H1 (cell line): Measurements from ENCODE around the gene CYTH1. TPM values are rescaled to one million over a fixed set of nuclear protein-coding genes. Genes with fewer than 3 reads are reported as not detected.

ENCODE experiments used
- CTCF ChIA-PET: fragments of 300-600 bp; sonication (Branson Sonifier 250); formaldehyde crosslinking; loops from one replicate; lab custom pipeline; 2021; ENCODE audit not compliant: partially characterized antibody; lab: Charles Lee
- POLR2A ChIA-PET: fragments of 300-600 bp; sonication (Branson Sonifier 250); formaldehyde crosslinking; loops from one replicate; lab custom pipeline; 2021; ENCODE audit warnings: inconsistent platforms; ENCODE audit not compliant: partially characterized antibody; lab: Charles Lee
- DNase-seq, 2 experiments: peaks; one replicate each; pipeline versions ENCODE4 v3.0.0 to v3.0.0-alpha.2; 2010 to 2022; ENCODE audit warnings: low spot score in 2 of 2, low read depth in 1 of 2, mixed read lengths in 1 of 2
- FAIRE-seq: peaks from 2 replicates; lab custom pipeline; 2011; peaks lifted over from hg19 to GRCh38; lab: Jason Lieb, UNC
- H2AFZ ChIP-seq: 2 replicates; pipeline ENCODE4 v1.8.1; 2012; ENCODE audit warnings: low read length, inconsistent platforms
- H2AK5ac ChIP-seq: 2 replicates; pipeline ENCODE4 v1.6.1; 2013; ENCODE audit warnings: low read depth, low read length
- H2BK120ac ChIP-seq: replicated peaks from 2 replicates; pipeline ENCODE3; 2013; ENCODE audit warnings: low read depth, low read length, inconsistent platforms
- H2BK12ac ChIP-seq: 2 replicates; pipeline ENCODE4 v1.6.1; 2013; ENCODE audit warnings: low read depth, low read length
- H2BK15ac ChIP-seq: 2 replicates; pipeline ENCODE4 v1.6.1; 2013; ENCODE audit warnings: low read length
- H2BK20ac ChIP-seq: 2 replicates; pipeline ENCODE4 v1.6.1; 2013; ENCODE audit warnings: low read length
- H2BK5ac ChIP-seq: 2 replicates; pipeline ENCODE4 v1.6.1; 2013; ENCODE audit warnings: low read depth, low read length
- H3K14ac ChIP-seq: 2 replicates; pipeline ENCODE4 v1.6.1; 2013; ENCODE audit warnings: inconsistent platforms; ENCODE audit not compliant: insufficient read length
- H3K18ac ChIP-seq: 2 replicates; pipeline ENCODE4 v1.6.1; 2013; ENCODE audit warnings: low read length; ENCODE audit errors: extremely low read depth
- H3K23ac ChIP-seq: 2 replicates; pipeline ENCODE4 v1.6.1; 2013; ENCODE audit warnings: inconsistent platforms; ENCODE audit not compliant: insufficient read length
- H3K23me2 ChIP-seq: 2 replicates; pipeline ENCODE4 v1.6.1; 2013; ENCODE audit warnings: low read depth, low read length
- H3K27ac ChIP-seq: 2 replicates; pipeline ENCODE4 v1.6.1; 2011; ENCODE audit warnings: low read depth, low read length, inconsistent platforms
- H3K27me3 ChIP-seq, 4 experiments: replicated peaks in 1 of 4; 1 replicate in 1 of 4; 2 replicates in 3 of 4; pipeline versions ENCODE4 v1.6.1 to v1.8.1; 2011 to 2013; ENCODE audit warnings: low read length in 3 of 4, mild to moderate bottlenecking in 3 of 4, inconsistent platforms in 2 of 4, mixed read lengths in 2 of 4, moderate library complexity in 1 of 4; ENCODE audit not compliant: control insufficient read depth in 3 of 4, insufficient read depth in 3 of 4; ENCODE audit errors: extremely low read depth in 1 of 4
- H3K36me3 ChIP-seq, 4 experiments: 2 replicates each; pipeline versions ENCODE4 v1.6.1 to v1.8.1; 2011 to 2013; ENCODE audit warnings: mild to moderate bottlenecking in 4 of 4, low read length in 3 of 4, moderate library complexity in 2 of 4, control low read depth in 1 of 4, inconsistent platforms in 1 of 4; ENCODE audit not compliant: insufficient read depth in 4 of 4, control insufficient read depth in 2 of 4
- H3K4ac ChIP-seq: replicated peaks from 2 replicates; pipeline ENCODE3; 2013; ENCODE audit warnings: low read length, low read depth, mixed read lengths, inconsistent platforms; ENCODE audit not compliant: insufficient read length
- H3K4me1 ChIP-seq, 4 experiments: replicated peaks in 1 of 4; 1 replicate in 1 of 4; 2 replicates in 3 of 4; pipeline versions ENCODE4 v1.6.1 to v1.8.1; 2011 to 2013; ENCODE audit warnings: low read length in 3 of 4, inconsistent platforms in 2 of 4, mixed read lengths in 1 of 4; ENCODE audit not compliant: insufficient read depth in 4 of 4, control insufficient read depth in 3 of 4
- H3K4me2 ChIP-seq, 2 experiments: 2 replicates each; pipeline versions ENCODE4 v1.6.1 to v1.8.1; 2011 to 2013; ENCODE audit warnings: low read depth in 2 of 2, low read length in 2 of 2, control low read depth in 1 of 2, inconsistent platforms in 1 of 2, mild to moderate bottlenecking in 1 of 2; ENCODE audit not compliant: insufficient read depth in 1 of 2
- H3K4me3 ChIP-seq, 4 experiments: fragments of 200-600, 300-600 bp in 1 of 4; sonication (generic), shearing (Covaris generic), sonication (Bioruptor Twin) in 1 of 4; 2 replicates each; pipeline versions ENCODE4 v1.5.1 to v1.8.1; 2011 to 2016; ENCODE audit warnings: low read length in 4 of 4, low read depth in 3 of 4, control low read depth in 2 of 4, inconsistent platforms in 2 of 4, mild to moderate bottlenecking in 2 of 4, mixed read lengths in 1 of 4, moderate library complexity in 1 of 4; ENCODE audit not compliant: insufficient read depth in 2 of 4; ENCODE audit errors: extremely low read depth in 1 of 4
- H3K56ac ChIP-seq: replicated peaks from 2 replicates; pipeline ENCODE3; 2013; ENCODE audit warnings: low read depth, mild to moderate bottlenecking, mixed read lengths, low read length, inconsistent platforms; ENCODE audit not compliant: insufficient read length
- H3K79me1 ChIP-seq: 2 replicates; pipeline ENCODE4 v1.6.1; 2013; ENCODE audit warnings: low read depth, low read length, control low read depth
- H3K79me2 ChIP-seq, 2 experiments: 2 replicates each; pipeline versions ENCODE4 v1.6.1 to v1.8.1; 2012 to 2013; ENCODE audit warnings: low read length in 2 of 2, mild to moderate bottlenecking in 2 of 2, inconsistent platforms in 1 of 2; ENCODE audit not compliant: insufficient read depth in 2 of 2, control insufficient read depth in 1 of 2
- H3K9ac ChIP-seq, 4 experiments: replicated peaks in 1 of 4; 1 replicate in 1 of 4; 2 replicates in 3 of 4; pipeline versions ENCODE4 v1.6.1 to v1.8.1; 2011 to 2013; ENCODE audit warnings: low read depth in 3 of 4, low read length in 3 of 4, control low read depth in 2 of 4, mild to moderate bottlenecking in 2 of 4, moderate library complexity in 2 of 4, inconsistent platforms in 1 of 4; ENCODE audit errors: extremely low read depth in 1 of 4
- H3K9me3 ChIP-seq, 2 experiments: 2 replicates each; pipeline versions ENCODE4 v1.6.1 to v1.8.1; 2012 to 2013; ENCODE audit warnings: mild to moderate bottlenecking in 2 of 2, moderate library complexity in 2 of 2, control low read depth in 1 of 2, inconsistent platforms in 1 of 2, low read depth in 1 of 2, low read length in 1 of 2, mixed read lengths in 1 of 2; ENCODE audit not compliant: insufficient read depth in 2 of 2
- H4K20me1 ChIP-seq, 2 experiments: replicated peaks in 1 of 2; 2 replicates each; pipeline versions ENCODE3 to v1.8.1; 2011 to 2013; ENCODE audit warnings: inconsistent platforms in 2 of 2, low read length in 2 of 2, mild to moderate bottlenecking in 1 of 2; ENCODE audit not compliant: insufficient read depth in 2 of 2, control insufficient read depth in 1 of 2
- H4K5ac ChIP-seq: 2 replicates; pipeline ENCODE4 v1.6.1; 2013; ENCODE audit warnings: low read length, low read depth, mixed read lengths, inconsistent platforms; ENCODE audit not compliant: insufficient read length
- H4K8ac ChIP-seq: 2 replicates; pipeline ENCODE4 v1.8.0; 2013; ENCODE audit warnings: mild to moderate bottlenecking, moderate library complexity, low read length, inconsistent platforms; ENCODE audit not compliant: insufficient read depth; ENCODE audit errors: extremely low read depth
- H4K91ac ChIP-seq: replicated peaks from 2 replicates; pipeline ENCODE3; 2013; ENCODE audit warnings: low read length, mixed read lengths, inconsistent platforms; ENCODE audit not compliant: insufficient read length
- CBX8 ChIP-seq: fragments of 300-800, 300-1000 bp; sonication (generic); IDR thresholded peaks from 2 replicates; pipeline ENCODE4 v1.7.1; 2016; ENCODE audit warnings: low read depth, low read length, borderline replicate concordance
- CTBP2 ChIP-seq: IDR thresholded peaks from 2 replicates; pipeline ENCODE4 v1.7.0; 2011; ENCODE audit warnings: borderline replicate concordance, mild to moderate bottlenecking, moderate library complexity, mixed read lengths, low read length; ENCODE audit not compliant: insufficient read depth, insufficient read length
- EGR1 ChIP-seq: IDR thresholded peaks from 2 replicates; pipeline ENCODE4 v1.6.1; 2011; ENCODE audit warnings: low read depth, low read length, borderline replicate concordance
- FOSL1 ChIP-seq: IDR thresholded peaks from 2 replicates; pipeline ENCODE4 v1.6.1; 2011; ENCODE audit warnings: mild to moderate bottlenecking, low read depth, low read length, moderate library complexity; ENCODE audit not compliant: insufficient read depth
- HDAC2 ChIP-seq, 2 experiments: fragments of 300-600 bp in 1 of 2; sonication (generic) in 1 of 2; IDR thresholded peaks; 2 replicates each; pipeline ENCODE4 v1.6.1; 2011 to 2012; ENCODE audit warnings: low read depth in 2 of 2, low read length in 2 of 2, mild to moderate bottlenecking in 2 of 2, moderate library complexity in 2 of 2, borderline replicate concordance in 1 of 2, inconsistent platforms in 1 of 2
- HDAC6 ChIP-seq: IDR thresholded peaks from one replicate; pipeline ENCODE4 v1.7.1; 2012; ENCODE audit warnings: low read depth, mild to moderate bottlenecking, inconsistent platforms, low read length, moderate library complexity
- JUN ChIP-seq: IDR thresholded peaks from 2 replicates; pipeline ENCODE4 v1.6.1; 2011; ENCODE audit warnings: low read depth, mild to moderate bottlenecking, improper control_type of control experiment, low read length
- JUND ChIP-seq: IDR thresholded peaks from 2 replicates; pipeline ENCODE4 v1.6.1; 2011; ENCODE audit warnings: mild to moderate bottlenecking, improper control_type of control experiment, low read length
- MAFK ChIP-seq: IDR thresholded peaks from 2 replicates; pipeline ENCODE4 v1.6.1; 2012; ENCODE audit warnings: low read depth, mild to moderate bottlenecking, improper control_type of control experiment, low read length
- POLR2A ChIP-seq, 2 experiments: IDR thresholded peaks; 1 replicate in 1 of 2; 2 replicates in 1 of 2; pipeline ENCODE4 v1.6.1; 2011; ENCODE audit warnings: low read depth in 2 of 2, low read length in 2 of 2, mild to moderate bottlenecking in 2 of 2; ENCODE audit errors: control extremely low read depth in 1 of 2
- SAP30 ChIP-seq: fragments of 300-600 bp; sonication (generic); IDR thresholded peaks from 2 replicates; pipeline ENCODE4 v1.7.1; 2012; ENCODE audit warnings: low read length, moderate library complexity, mild to moderate bottlenecking, inconsistent platforms; ENCODE audit not compliant: insufficient read depth, insufficient replicate concordance
- SRF ChIP-seq: IDR thresholded peaks from 2 replicates; pipeline ENCODE4 v1.6.1; 2011; ENCODE audit warnings: mild to moderate bottlenecking, low read depth, low read length, moderate library complexity
- TAF1 ChIP-seq: IDR thresholded peaks from 2 replicates; pipeline ENCODE4 v1.6.1; 2011; ENCODE audit warnings: mild to moderate bottlenecking, low read depth, low read length
- TAF7 ChIP-seq: optimal IDR thresholded peaks from 2 replicates; pipeline ENCODE3; 2011; ENCODE audit warnings: low read depth, mild to moderate bottlenecking, inconsistent platforms, low read length, moderate library complexity, borderline replicate concordance
- YY1 ChIP-seq: IDR thresholded peaks from 2 replicates; pipeline ENCODE4 v1.6.1; 2011; ENCODE audit warnings: low read depth, mild to moderate bottlenecking, low read length
- WGBS, 2 experiments: shearing (Covaris generic) in 1 of 2; methylation state at CpG; one replicate each; pipeline versions ENCODE4 v1.1.6 to v1.1.7; 2013 to 2015; ENCODE audit warnings: low lambda C conversion rate in 2 of 2, mixed read lengths in 2 of 2, inconsistent platforms in 1 of 2, low coverage in 1 of 2, missing lambda C conversion rate in 1 of 2; ENCODE audit not compliant: insufficient replicate concordance in 2 of 2, insufficient coverage in 1 of 2, insufficient read length in 1 of 2; ENCODE audit errors: extremely low coverage in 1 of 2, missing lambda C conversion rate in 1 of 2; 5-methylcytosine and 5-hydroxymethylcytosine counted together
- polyA plus RNA-seq, 7 experiments: library from polyadenylated mRNA; depleted of rRNA in 3 of 7; stranded (reverse) in 5 of 7; unstranded in 2 of 7; fragments of >200 nt in 5 of 7; fragments of 200-250 nt in 2 of 7; gene quantifications; 1 replicate in 5 of 7; 2 replicates in 1 of 7; 4 replicates in 1 of 7; pipeline versions ENCODE4 v1.2.1 to v1.2.3, GENCODE V29; 2011 to 2013; ENCODE audit warnings: missing spikeins in 2 of 7, mixed read lengths in 2 of 7
- total RNA-seq: library from RNA; stranded (reverse); fragmentation: NEBNext Ultra II Directional; extraction: Animal tissue kit (Norgen Biotek cat#: 25700); gene quantifications from 2 replicates; pipeline ENCODE4 v1.2.1, GENCODE V29; 2021

Gene CYTH1
- total and polyA plus RNA-seq, 2 of the 8 experiments (the other 6 are each of a cell fraction or from before 2014, with no cell fraction given), result 12.8 to 14.8 TPM

- POLR2A ChIA-PET, result no interaction called here
- Histone ChIP-seq H3K23ac (no peak overlapping the region), H3K4me3 (no peak overlapping the region), H3K36me3 (peaks cover 0 to 4% (median 0%) of the 10 kb centered on the region in 4 experiments; a peak in 3 of 8 replicates), H4K8ac (no peak overlapping the region), H3K79me2 (no peaks in the 10 kb centered on the region), H4K91ac (no peak overlapping the region), H3K4ac (no peak overlapping the region), H3K4me1 (no peaks in the 10 kb centered on the region), H3K9ac (no peak overlapping the region), H2AFZ (no peak overlapping the region), H4K20me1 (peaks cover 0 to 3% of the 10 kb centered on the region in 2 experiments), H2BK120ac (no peak overlapping the region), H3K27ac (no peak overlapping the region), H2BK5ac (no peak overlapping the region), H2BK12ac (no peak overlapping the region), H2AK5ac (no peak overlapping the region), H4K5ac (no peak overlapping the region), H3K27me3 (no peaks in the 10 kb centered on the region), H3K4me2 (no peak overlapping the region), H3K9me3 (0 out of 4 replicates have a peak, but pooled peaks cover 0 to 3% of the 10 kb centered on the region in 2 experiments), H3K79me1 (no peaks in the 10 kb centered on the region), H3K23me2 (no peaks in the 10 kb centered on the region; the same call in 1 of the 2 replicates), H3K56ac (no peak overlapping the region), H2BK15ac (no peak overlapping the region), H3K14ac (no peak overlapping the region), H3K18ac (no peak overlapping the region), H2BK20ac (no peak overlapping the region)
- FAIRE-seq, result no peak
- WGBS, 2 experiments, result 96% methylated on average over 15 of the region's 15 CpGs; no CpG with 5 or more reads in 1 of the 2 experiments
- CTCF ChIA-PET, result interaction anchor here (0.5 to 3.5 kb wide), 14 partner anchors 10 to 269 kb away, joined by 3 to 24 read pairs (median 4); no protein-coding TSS in a partner anchor
- DNase-seq, result no peak
- no peak for TF ChIP-seq SRF
- no peak for TF ChIP-seq HDAC6
- no peak for TF ChIP-seq JUN
- TF ChIP-seq TAF7, result no peak
- no peak for TF ChIP-seq JUND
- TF ChIP-seq MAFK, result no peak
- no peak for TF ChIP-seq TAF1
- TF ChIP-seq HDAC2 (IDR thresholded peaks at IDR 0.05; ENCODE audit: borderline replicate concordance in 1 of 2, low read depth in 2 of 2, low read length in 2 of 2), result no peak
- TF ChIP-seq EGR1, result no peak
- no peak for TF ChIP-seq YY1
- TF ChIP-seq POLR2A (IDR thresholded peaks at IDR 0.05; ENCODE audit: control extremely low read depth in 1 of 2, low read depth in 2 of 2, low read length in 2 of 2), result no peak
- no peak for TF ChIP-seq FOSL1
- no peak for TF ChIP-seq CTBP2
- TF ChIP-seq SAP30, result no peak
- no peak for TF ChIP-seq CBX8
Observed at GRCh38 chr17:78675836-78676235, 106.2 kb downstream of the CYTH1 start.
